ENCODE data around the gene MUTYH. TPM values are rescaled to one million over a fixed set of nuclear protein-coding genes. Genes with fewer than 3 reads are reported as not detected.

Gene MUTYH
- total and polyA plus RNA-seq, 3 experiments from 2014 or later, result 24.4 to 75.4 (median 70.1) TPM

GRCh38 chr1:45306905-45307304, 33.3 kb downstream of the MUTYH start:
- Histone ChIP-seq H3K4me3 (ENCODE audit: low read length) (no peak overlapping the region), H3K4me1 (ENCODE audit: insufficient read depth, low read length) (peaks cover 8% of the 10 kb centered on the region), H3K9me3 (ENCODE audit: low read length) (no peaks in the 10 kb centered on the region), H3K36me3 (ENCODE audit: insufficient read depth, low read length) (no peaks in the 10 kb centered on the region), H3K27ac (ENCODE audit: low read depth, low read length) (no peak overlapping the region), H3K27me3 (ENCODE audit: insufficient read depth, low read length, poor library complexity, severe bottlenecking) (no peaks in the 10 kb centered on the region)
- Mint-ChIP-seq H3K4me1 (peaks cover 13 to 34% (median 28%) of the 10 kb centered on the region in 3 donors), H3K36me3 (peaks cover 0 to 3% (median 0%) of the 10 kb centered on the region in 3 donors), H3K27ac (peak overlapping the region in 1 of 8 donors; percentile 62), H3K4me3 (peak overlapping the region in 1 of 7 donors; percentile 91), H3K9me3 (no peaks in the 10 kb centered on the region), H3K27me3 (peaks cover 0 to 3% of the 10 kb centered on the region in 2 donors)
- DNase-seq, result no peak
- ChIA-PET CTCF (interaction anchor here (1.2 to 12.0 kb wide), 2 partner anchors 186 to 295 kb away, joined by 3 to 173 read pairs; partner anchors contain the start of genes HECTD3 and UROD), POLR2A (no interaction called here)

GRCh38 chr1:45306319-45306718, 33.9 kb downstream of the MUTYH start:
- Mint-ChIP-seq H3K9me3 (no peaks in the 10 kb centered on the region), H3K27ac (peak overlapping the region in 6 of 8 donors; percentile 0 to 86 (median 47)), H3K27me3 (peaks cover 0 to 3% of the 10 kb centered on the region in 2 donors), H3K4me1 (peaks cover 15 to 34% (median 30%) of the 10 kb centered on the region in 3 donors), H3K36me3 (peaks cover 0 to 3% (median 0%) of the 10 kb centered on the region in 3 donors), H3K4me3 (peak overlapping the region in 2 of 7 donors; percentile 5 to 91)
- ChIA-PET CTCF (interaction anchor here (1.2 to 12.0 kb wide), 3 partner anchors 34 to 294 kb away, joined by 3 to 173 read pairs (median 14); partner anchors contain the start of genes HECTD3, MUTYH, TOE1 and UROD), POLR2A (interaction anchor here (1.0 kb wide), 1 partner anchor 34 kb away, joined by 4 read pairs; the partner anchor contains the start of genes MUTYH and TOE1)
- Histone ChIP-seq H3K4me1 (ENCODE audit: insufficient read depth, low read length) (peaks cover 8% of the 10 kb centered on the region), H3K36me3 (ENCODE audit: insufficient read depth, low read length) (no peaks in the 10 kb centered on the region), H3K9me3 (ENCODE audit: low read length) (no peaks in the 10 kb centered on the region), H3K4me3 (ENCODE audit: low read length) (no peak overlapping the region), H3K27me3 (ENCODE audit: insufficient read depth, low read length, poor library complexity, severe bottlenecking) (no peaks in the 10 kb centered on the region), H3K27ac (ENCODE audit: low read depth, low read length) (no peak overlapping the region)
- DNase-seq, result no peak

GRCh38 chr1:45305231-45305630, 35.0 kb downstream of the MUTYH start:
- ChIA-PET POLR2A (interaction anchor here (0.7 to 0.8 kb wide), 2 partner anchors 35 kb away, joined by 3 to 4 read pairs; partner anchors contain the start of genes MUTYH and TOE1), CTCF (interaction anchor here (0.7 to 12.0 kb wide), 5 partner anchors 9 to 505 kb away, joined by 3 to 173 read pairs (median 3); partner anchors contain the start of genes HECTD3, MUTYH, PLK3 and TOE1)
- Histone ChIP-seq H3K27ac (ENCODE audit: low read depth, low read length) (no peak overlapping the region), H3K36me3 (ENCODE audit: insufficient read depth, low read length) (no peaks in the 10 kb centered on the region), H3K4me1 (ENCODE audit: insufficient read depth, low read length) (peaks cover 8% of the 10 kb centered on the region), H3K27me3 (ENCODE audit: insufficient read depth, low read length, poor library complexity, severe bottlenecking) (no peaks in the 10 kb centered on the region), H3K4me3 (ENCODE audit: low read length) (no peak overlapping the region), H3K9me3 (ENCODE audit: low read length) (no peaks in the 10 kb centered on the region)
- Mint-ChIP-seq H3K36me3 (peaks cover 0 to 3% (median 0%) of the 10 kb centered on the region in 3 donors), H3K27ac (peak overlapping the region; percentile 6 to 99 (median 96)), H3K4me3 (peak overlapping the region; percentile 45 to 97 (median 90)), H3K4me1 (peaks cover 15 to 37% (median 30%) of the 10 kb centered on the region in 3 donors), H3K9me3 (no peaks in the 10 kb centered on the region), H3K27me3 (peaks cover 0 to 3% of the 10 kb centered on the region in 2 donors)
- DNase-seq, result no peak

GRCh38 chr1:45304311-45305081, 35.7 kb downstream of the MUTYH start:
- Histone ChIP-seq H3K27me3 (ENCODE audit: insufficient read depth, low read length, poor library complexity, severe bottlenecking) (no peaks in the 10 kb centered on the region), H3K4me1 (ENCODE audit: insufficient read depth, low read length) (peaks cover 8% of the 10 kb centered on the region), H3K36me3 (ENCODE audit: insufficient read depth, low read length) (no peaks in the 10 kb centered on the region), H3K4me3 (ENCODE audit: low read length) (peak overlapping the region; percentile 57), H3K9me3 (ENCODE audit: low read length) (no peaks in the 10 kb centered on the region), H3K27ac (ENCODE audit: low read depth, low read length) (peak overlapping the region; percentile 88)
- ChIA-PET CTCF (interaction anchor here (0.7 to 12.0 kb wide), 11 partner anchors 10 to 574 kb away, joined by 3 to 173 read pairs (median 6); partner anchors contain the start of genes EIF2B3, HECTD3, HPDL and MUTYH), POLR2A (interaction anchor here (0.7 to 1.9 kb wide), 10 partner anchors 24 to 583 kb away, joined by 3 to 50 read pairs (median 8); partner anchors contain the start of genes CCDC163, MMACHC, MUTYH and RPS8)
- H3K4me3 Mint-ChIP-seq, result peak overlapping the region; percentile 90 to 97 (median 91)
- no peaks in the 10 kb centered on the region for H3K9me3 Mint-ChIP-seq
- H3K4me1 Mint-ChIP-seq, result peaks cover 15 to 37% (median 30%) of the 10 kb centered on the region in 3 donors
- no peak for DNase-seq
- peaks cover 0 to 3% (median 0%) of the 10 kb centered on the region in 3 donors for H3K36me3 Mint-ChIP-seq
- H3K27me3 Mint-ChIP-seq, result peaks cover 0 to 3% of the 10 kb centered on the region in 2 donors
- H3K27ac Mint-ChIP-seq, result peak overlapping the region; percentile 94 to 99 (median 97)

GRCh38 chr1:45303520-45304310, 36.5 kb downstream of the MUTYH start:
- Histone ChIP-seq H3K9me3 (ENCODE audit: low read length) (no peaks in the 10 kb centered on the region), H3K4me3 (ENCODE audit: low read length) (peak overlapping the region; percentile 63), H3K4me1 (ENCODE audit: insufficient read depth, low read length) (peaks cover 8% of the 10 kb centered on the region), H3K27me3 (ENCODE audit: insufficient read depth, low read length, poor library complexity, severe bottlenecking) (no peaks in the 10 kb centered on the region), H3K27ac (ENCODE audit: low read depth, low read length) (peak overlapping the region; percentile 88), H3K36me3 (ENCODE audit: insufficient read depth, low read length) (no peaks in the 10 kb centered on the region)
- no peaks in the 10 kb centered on the region for H3K9me3 Mint-ChIP-seq
- peak overlapping the region; percentile 94 to 99 (median 97) for H3K27ac Mint-ChIP-seq
- H3K4me1 Mint-ChIP-seq, result peaks cover 15 to 37% (median 30%) of the 10 kb centered on the region in 3 donors
- ChIA-PET CTCF (interaction anchor here (0.6 to 12.0 kb wide), 27 partner anchors 10 to 582 kb away, joined by 3 to 173 read pairs (median 4); partner anchors contain the start of genes BTBD19, CCDC163, EIF2B3 and HECTD3), POLR2A (interaction anchor here (0.5 to 2.0 kb wide), 29 partner anchors 23 to 1364 kb away, joined by 3 to 55 read pairs (median 4); partner anchors contain the start of genes ATPAF1, CCDC163, EIF2B3 and HECTD3)
- peaks cover 0 to 3% of the 10 kb centered on the region in 2 donors for H3K27me3 Mint-ChIP-seq
- DNase-seq, result peak; percentile 93 to 98 (median 96)
- H3K36me3 Mint-ChIP-seq, result peaks cover 0 to 3% (median 0%) of the 10 kb centered on the region in 3 donors
- peak overlapping the region; percentile 90 to 97 (median 91) for H3K4me3 Mint-ChIP-seq

- no peaks in the 10 kb centered on the region for H3K27me3 ChIP-seq (ENCODE audit: insufficient read depth, low read length, poor library complexity, severe bottlenecking)
- ChIA-PET POLR2A (interaction anchor here (0.9 to 2.0 kb wide), 12 partner anchors 26 to 581 kb away, joined by 3 to 55 read pairs (median 10); partner anchors contain the start of genes CCDC163, HECTD3, MMACHC and MUTYH), CTCF (interaction anchor here (0.8 to 12.0 kb wide), 16 partner anchors 8 to 581 kb away, joined by 3 to 173 read pairs (median 6); partner anchors contain the start of genes BTBD19, HECTD3, MUTYH and PLK3)
- no peaks in the 10 kb centered on the region for H3K9me3 ChIP-seq (ENCODE audit: low read length)
- peaks cover 0 to 3% of the 10 kb centered on the region in 2 donors for H3K27me3 Mint-ChIP-seq
- H3K9me3 Mint-ChIP-seq, result no peaks in the 10 kb centered on the region
- peaks cover 0 to 3% (median 0%) of the 10 kb centered on the region in 3 donors for H3K36me3 Mint-ChIP-seq
- H3K4me3 ChIP-seq (ENCODE audit: low read length), result no peak overlapping the region
- H3K27ac Mint-ChIP-seq, result peak overlapping the region in 5 of 8 donors; percentile 12 to 86 (median 69)
- DNase-seq, result no peak
- H3K4me3 Mint-ChIP-seq, result peak overlapping the region; percentile 87 to 97 (median 91)
- H3K27ac ChIP-seq (ENCODE audit: low read depth, low read length), result peak overlapping the region; percentile 74
- H3K4me1 ChIP-seq (ENCODE audit: insufficient read depth, low read length), result peaks cover 8% of the 10 kb centered on the region
- peaks cover 15 to 37% (median 30%) of the 10 kb centered on the region in 3 donors for H3K4me1 Mint-ChIP-seq
- H3K36me3 ChIP-seq (ENCODE audit: insufficient read depth, low read length), result no peaks in the 10 kb centered on the region
Measured at GRCh38 chr1:45302505-45303150, 37.6 kb downstream of the MUTYH start.
